Measurements from ENCODE around the gene TBX1. TPM values are rescaled to one million over a fixed set of nuclear protein-coding genes. Genes with fewer than 3 reads are reported as not detected.

TBX1 gene
- polyA plus RNA-seq, 1 experiment, result not detected

GRCh38 chr22:19815093-19815822, 54.7 kb downstream of the TBX1 start:
- no peak for TF ChIP-seq CTCF (IDR thresholded peaks at IDR 0.05; ENCODE audit: insufficient read depth, low read depth, low read length)
- Histone ChIP-seq H3K4me3 (ENCODE audit: low read depth, low read length) (no peak overlapping the region), H3K36me3 (ENCODE audit: control insufficient read depth, insufficient read depth, low read length) (no peaks in the 10 kb centered on the region), H3K27me3 (ENCODE audit: control insufficient read depth, insufficient read depth, low read length) (no peaks in the 10 kb centered on the region)
- ChIA-PET POLR2A (no interaction called here), CTCF (interaction anchor here (0.6 kb wide), 1 partner anchor 115 kb away, joined by 6 read pairs; no protein-coding TSS in a partner anchor)
- no peak for DNase-seq (ENCODE audit: low read depth)

GRCh38 chr22:19815823-19816290, 55.3 kb downstream of the TBX1 start:
- no peak overlapping the region for H3K4me3 ChIP-seq (ENCODE audit: low read depth, low read length)
- H3K36me3 ChIP-seq (ENCODE audit: control insufficient read depth, insufficient read depth, low read length), result no peaks in the 10 kb centered on the region
- no peak for TF ChIP-seq CTCF (IDR thresholded peaks at IDR 0.05; ENCODE audit: insufficient read depth, low read depth, low read length)
- POLR2A ChIA-PET, result no interaction called here
- no peak for DNase-seq (ENCODE audit: low read depth)
- H3K27me3 ChIP-seq (ENCODE audit: control insufficient read depth, insufficient read depth, low read length), result no peaks in the 10 kb centered on the region
- CTCF ChIA-PET, result no interaction called here

GRCh38 chr22:19816372-19817119, 56.0 kb downstream of the TBX1 start:
- POLR2A ChIA-PET, result no interaction called here
- DNase-seq (ENCODE audit: low read depth), result no peak
- no peak for TF ChIP-seq CTCF (IDR thresholded peaks at IDR 0.05; ENCODE audit: insufficient read depth, low read depth, low read length)

More at GRCh38 chr22:19816372-19817119, 56.0 kb downstream of the TBX1 start:
- H3K27me3 ChIP-seq (ENCODE audit: control insufficient read depth, insufficient read depth, low read length), result no peaks in the 10 kb centered on the region
- H3K36me3 ChIP-seq (ENCODE audit: control insufficient read depth, insufficient read depth, low read length), result no peaks in the 10 kb centered on the region; the same call in 1 of the 2 replicates
- no peak overlapping the region for H3K4me3 ChIP-seq (ENCODE audit: low read depth, low read length)
- CTCF ChIA-PET, result no interaction called here

Other genes starting within 250 kb of the TBX1 start
- 0.05 TPM in 1 of 2 replicates, not detected in the other for gene CLDN5, start 236.4 kb upstream of the TBX1 start, polyA plus RNA-seq (2011; rRNA removed)
- gene SEPTIN5, start 46.3 kb upstream of the TBX1 start, polyA plus RNA-seq (2011; rRNA removed), result 21.0 and 38.8 TPM in 2 replicates
- gene GP1BB, start 37.2 kb upstream of the TBX1 start, polyA plus RNA-seq (2011; rRNA removed), result 1.3 and 4.2 TPM in 2 replicates
- 1.3 and 3.6 TPM in 2 replicates for gene GNB1L, start 94.1 kb downstream of the TBX1 start, polyA plus RNA-seq (2011; rRNA removed)
- gene RTL10, start 94.1 kb downstream of the TBX1 start, polyA plus RNA-seq (2011; rRNA removed), result 11.7 and 18.9 TPM in 2 replicates
- gene COMT, start 181.0 kb downstream of the TBX1 start, polyA plus RNA-seq (2011; rRNA removed), result 146 and 332 TPM in 2 replicates
- 16.0 and 28.5 TPM in 2 replicates for gene TXNRD2, start 181.0 kb downstream of the TBX1 start, polyA plus RNA-seq (2011; rRNA removed)

Data from BJ (cell line).